ENCODE measurements around the gene ADH1A. TPM values are rescaled to one million over a fixed set of nuclear protein-coding genes. Genes with fewer than 3 reads are reported as not detected.
"Not testable (repeated sequence)": the region's sequence is repeated elsewhere in the genome, so short reads cannot be mapped to it uniquely, and the experiment has no call there.

Gene ADH1A
- not detected in 2 replicates for total RNA-seq (2014; rRNA removed; shearing (Covaris generic))
- polyA plus RNA-seq (2014; cell fraction: nucleus; rRNA removed): not detected in 2 replicates

DNA sequence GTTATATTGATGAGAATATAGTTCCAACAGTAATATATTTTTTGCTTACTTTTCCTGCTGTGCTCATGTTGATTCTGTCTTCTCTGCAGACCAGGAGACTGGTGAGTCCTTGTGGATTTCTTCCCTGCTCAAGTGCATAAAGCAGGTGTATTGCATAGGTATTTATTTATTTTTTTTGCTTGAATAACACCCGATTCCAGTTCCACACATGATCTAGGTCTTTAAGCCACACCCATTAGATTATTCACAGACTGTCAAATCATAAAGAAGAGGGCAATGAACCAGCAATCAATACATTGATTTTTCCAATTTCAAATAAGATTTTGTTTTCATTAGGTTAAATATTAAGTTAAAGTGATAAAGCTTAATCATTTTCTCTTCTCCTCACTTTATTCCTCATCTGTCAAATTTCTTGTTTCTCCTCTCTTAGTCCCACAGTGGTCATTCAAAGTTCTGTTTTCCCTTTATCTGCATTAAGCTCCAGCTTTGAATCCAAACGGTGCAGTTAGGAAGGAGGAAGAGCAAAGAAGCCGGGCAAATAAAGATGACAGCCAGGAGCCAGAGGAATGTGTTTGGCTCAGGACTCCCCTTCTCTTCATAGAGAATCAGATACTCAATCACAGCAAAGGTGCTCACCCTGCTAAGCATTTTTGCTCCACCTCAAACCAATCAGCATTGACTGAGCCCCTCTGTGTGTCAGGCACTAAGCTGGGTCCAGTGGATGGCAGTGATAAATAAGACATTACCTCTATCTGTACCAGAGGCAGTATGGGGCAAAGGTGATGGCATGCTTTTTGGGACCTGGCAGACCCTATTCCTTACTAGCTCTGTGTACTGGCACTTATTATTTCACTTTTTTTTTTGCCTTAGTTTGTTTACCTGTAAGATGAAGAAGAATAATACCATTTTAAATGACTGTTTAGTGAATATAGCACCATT lies at the start of gene ADH1A:
ADH1A (minus strand) TSS at position 138 of the 939 bp plus-strand sequence; CDS start at position 67, 71 bp downstream.
- DNase-seq (ENCODE audit: extremely low read depth, low read depth): no peak

DNA sequence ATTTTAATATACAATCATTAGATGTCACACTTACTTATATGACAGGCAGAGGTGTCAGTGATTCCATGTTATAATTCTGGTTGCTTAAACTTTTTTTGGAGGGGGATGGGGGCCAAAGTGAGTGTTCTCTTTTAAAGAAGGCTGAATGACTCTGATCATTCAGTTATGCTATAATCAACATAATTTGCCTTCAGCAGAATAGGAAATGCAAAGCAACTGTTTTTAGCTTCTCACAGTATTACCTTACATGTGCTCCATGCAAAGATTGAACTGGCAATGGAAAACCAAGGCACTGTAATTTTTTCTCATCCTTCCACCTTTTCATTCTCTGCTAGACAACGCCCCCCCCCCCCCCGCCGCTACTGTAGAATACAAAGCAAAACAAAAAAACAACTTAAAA lies 48.4 kb upstream of the ADH1A start:
- no peak for DNase-seq (ENCODE audit: extremely low read depth, low read depth)

DNA sequence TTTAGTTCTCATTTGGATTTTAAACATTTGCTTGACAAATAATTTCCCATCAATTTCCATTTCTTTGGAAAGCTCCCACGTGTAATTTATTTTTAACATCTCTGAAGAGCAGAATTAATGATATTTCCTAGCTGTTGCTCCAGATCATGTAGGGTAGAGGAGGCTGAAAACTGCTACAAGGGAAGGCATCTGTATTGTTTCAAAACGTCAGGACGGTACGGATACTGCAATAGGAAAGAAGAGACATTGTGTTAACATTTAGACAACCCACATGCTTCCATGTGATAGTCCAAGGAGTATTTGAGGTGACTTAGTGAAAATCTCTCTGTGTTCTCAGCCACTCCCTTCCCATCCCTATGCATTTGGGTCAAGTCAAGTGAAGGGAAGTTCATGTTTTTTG lies 45.8 kb upstream of the ADH1A start:
- no peak for DNase-seq (ENCODE audit: extremely low read depth, low read depth)

DNA sequence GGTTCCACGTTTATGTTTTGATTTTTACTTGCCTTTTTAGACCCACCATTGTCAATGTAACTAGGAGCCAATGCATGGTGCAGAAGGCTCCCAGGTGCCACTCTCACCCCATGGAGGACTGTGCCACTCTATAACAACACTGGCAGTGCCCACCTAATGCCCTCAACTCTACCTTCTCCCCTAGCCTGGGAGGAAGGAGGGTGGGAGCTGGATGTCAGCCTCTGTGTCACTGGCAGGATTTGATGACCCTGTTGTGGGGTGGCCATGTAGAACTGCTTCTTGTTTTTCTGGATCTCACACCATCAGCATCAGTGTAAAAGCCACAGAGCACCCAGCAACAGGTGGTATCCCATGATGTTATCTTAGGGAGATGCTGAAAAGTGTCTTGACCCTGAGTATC lies 44.1 kb upstream of the ADH1A start:
- no peak for DNase-seq (ENCODE audit: extremely low read depth, low read depth)

DNA sequence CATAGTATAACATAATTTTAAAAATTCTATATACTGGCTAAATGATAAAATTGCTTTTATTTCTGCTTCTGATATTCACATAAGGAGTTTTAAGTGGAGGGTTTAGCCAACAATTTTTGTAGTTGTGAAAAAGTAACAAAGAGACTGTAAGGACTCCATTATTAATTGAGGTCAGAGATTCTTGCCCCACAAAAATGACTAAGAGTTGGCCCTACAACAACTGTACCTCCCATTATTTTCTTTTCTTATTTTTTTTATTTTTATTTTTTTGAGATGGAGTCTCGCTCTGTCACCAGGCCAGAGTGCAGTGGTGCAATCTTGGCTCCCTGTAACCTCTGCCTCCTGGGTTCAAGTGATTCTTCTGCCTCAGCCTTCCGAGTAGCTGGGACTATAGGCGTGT lies 39.9 kb upstream of the ADH1A start:
- DNase-seq (ENCODE audit: extremely low read depth, low read depth): no peak

DNA sequence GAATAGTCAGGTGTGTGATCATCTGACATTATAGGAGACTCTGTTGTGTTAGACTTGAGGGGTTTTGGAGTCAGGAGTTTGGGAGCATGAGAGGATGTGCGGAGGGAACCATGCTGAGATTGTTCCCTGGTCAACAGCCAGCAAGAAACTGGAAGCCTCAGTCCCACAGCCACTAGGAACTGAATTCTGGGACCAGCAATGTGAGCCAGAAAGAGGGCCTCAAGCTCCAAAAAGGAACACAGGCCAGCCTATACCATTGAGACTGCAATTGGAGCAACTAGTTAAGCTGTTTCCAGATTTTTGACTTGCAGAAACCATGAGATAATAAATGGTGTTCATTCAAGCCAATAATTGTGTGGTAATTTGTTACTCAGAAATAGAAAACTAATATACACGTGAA lies 39.1 kb upstream of the ADH1A start:
- DNase-seq (ENCODE audit: extremely low read depth, low read depth): no peak

DNA sequence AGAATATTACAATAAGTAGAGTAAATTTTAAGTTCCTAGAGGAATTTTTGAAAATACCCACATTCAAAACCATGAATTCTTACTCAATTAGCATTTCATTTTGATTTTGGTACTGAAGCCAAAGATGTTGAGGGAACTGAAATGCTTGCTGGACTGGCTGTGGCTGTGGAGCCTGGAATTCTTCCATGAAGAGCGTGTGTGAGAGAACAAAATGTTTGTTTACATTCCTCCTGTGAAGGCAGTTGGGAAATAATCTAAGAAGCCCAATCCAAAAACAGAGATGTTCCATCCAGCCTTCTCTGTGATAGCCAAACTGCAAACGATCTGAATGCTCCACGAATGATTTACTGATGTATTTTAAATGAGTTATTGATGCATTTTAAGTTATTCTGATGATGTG lies 34.2 kb upstream of the ADH1A start:
- no peak for DNase-seq (ENCODE audit: extremely low read depth, low read depth)

DNA sequence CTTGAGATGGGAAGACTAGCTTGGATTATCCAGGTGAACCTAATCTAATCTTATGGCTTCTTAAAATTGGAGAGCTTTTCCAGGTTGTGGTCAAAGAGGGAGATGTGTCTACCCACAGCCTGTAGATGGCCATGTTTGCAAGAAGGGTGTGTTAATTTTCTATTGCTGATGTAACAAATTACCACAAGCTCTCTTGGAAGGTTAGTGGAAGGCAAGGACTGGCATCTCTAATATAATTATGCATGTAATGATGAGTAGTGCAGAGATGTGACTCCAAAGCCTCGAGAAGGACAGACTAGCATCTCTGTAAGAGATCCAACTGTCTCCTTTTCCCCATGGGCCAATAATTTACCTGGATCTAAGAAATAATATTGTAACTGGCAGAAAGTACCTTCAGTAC lies 33.6 kb upstream of the ADH1A start:
- no peak for DNase-seq (ENCODE audit: extremely low read depth, low read depth)

DNA sequence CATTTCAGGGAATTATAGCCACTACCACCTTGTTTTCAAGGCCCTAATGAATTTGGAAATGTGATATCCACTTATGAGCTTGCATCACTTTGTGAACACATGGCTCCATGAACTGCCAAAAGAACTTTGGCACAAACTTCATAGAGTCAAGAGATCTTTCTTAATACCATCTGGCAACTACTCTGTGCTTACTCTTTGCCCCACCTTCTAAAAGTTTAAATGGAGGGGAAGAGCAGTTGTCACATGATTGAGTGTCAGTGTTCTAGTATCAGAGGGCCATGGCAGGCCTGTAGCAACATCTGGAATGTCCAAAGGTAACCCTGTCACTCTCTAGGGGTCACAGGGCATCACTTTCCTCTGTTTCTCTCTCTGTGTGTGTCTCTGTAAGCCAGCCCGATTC lies 33.0 kb upstream of the ADH1A start:
- no peak for DNase-seq (ENCODE audit: extremely low read depth, low read depth)

DNA sequence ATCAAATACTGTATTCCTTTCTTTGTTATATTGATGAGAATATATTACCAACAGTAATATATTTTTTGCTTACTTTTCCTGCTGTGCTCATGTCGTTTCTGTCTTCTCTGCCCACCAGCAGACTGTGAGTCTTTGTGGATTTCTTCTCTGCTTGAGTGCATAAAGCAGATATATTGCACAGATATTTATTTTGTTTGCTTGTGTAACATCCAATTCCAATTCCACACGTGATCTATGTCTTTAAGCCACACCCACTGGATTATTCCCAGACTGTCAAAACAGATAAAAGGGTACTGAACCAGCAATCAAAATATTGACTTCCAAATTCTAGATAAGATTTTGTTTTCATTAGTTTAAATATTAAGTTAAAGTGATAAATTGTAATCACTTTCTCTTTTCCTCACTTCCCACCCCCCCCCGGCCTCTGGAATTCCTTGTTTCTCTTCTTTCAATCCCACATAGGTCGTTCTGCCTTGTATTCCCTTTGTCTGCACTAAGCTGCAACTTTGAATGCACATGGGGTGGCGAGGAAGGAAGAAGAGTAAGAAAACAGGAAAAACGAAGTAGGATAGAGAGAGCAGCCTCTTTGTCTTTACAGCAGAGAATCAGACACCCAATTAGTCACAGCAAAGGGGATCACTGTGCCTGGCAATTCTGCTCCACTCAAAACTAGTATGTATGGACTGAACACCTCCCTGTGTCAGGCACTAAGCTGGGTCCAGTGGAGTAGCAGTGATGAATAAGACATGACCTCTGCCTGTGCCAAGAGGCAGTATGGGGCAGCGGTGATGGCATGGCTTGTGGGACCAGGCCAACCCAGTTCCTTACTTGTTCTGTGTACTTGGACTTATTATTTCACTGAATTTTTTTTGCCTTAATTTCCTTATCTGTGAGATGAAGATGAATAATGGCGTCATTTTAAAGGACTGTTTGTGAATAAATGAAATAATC lies 30.7 kb upstream of the ADH1A start, which contains the start of gene ADH1B:
ADH1B (minus strand) TSS at position 161 of the 951 bp plus-strand sequence; CDS start at position 91, 70 bp downstream.
- DNase-seq (ENCODE audit: extremely low read depth, low read depth): no peak

DNA sequence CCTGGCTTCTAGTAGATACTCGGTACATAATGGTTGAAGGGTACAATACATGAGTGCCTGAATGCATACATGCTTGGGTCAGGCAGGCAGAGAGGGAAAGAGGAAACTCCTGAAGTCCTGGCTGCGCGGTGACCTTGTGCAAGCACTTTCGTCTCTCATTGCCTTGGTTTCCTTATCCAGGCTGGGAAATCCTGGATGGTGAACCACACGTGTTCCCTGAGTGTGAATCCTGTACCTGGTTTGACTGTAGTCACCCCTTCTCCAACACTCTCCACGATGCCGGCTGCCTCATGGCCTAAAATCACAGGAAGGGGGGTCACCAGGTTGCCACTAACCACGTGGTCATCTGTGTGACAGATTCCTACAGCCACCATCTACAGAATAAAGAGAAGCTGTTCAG lies 27.0 kb upstream of the ADH1A start:
- DNase-seq (ENCODE audit: extremely low read depth, low read depth): not testable (repeated sequence)

DNA sequence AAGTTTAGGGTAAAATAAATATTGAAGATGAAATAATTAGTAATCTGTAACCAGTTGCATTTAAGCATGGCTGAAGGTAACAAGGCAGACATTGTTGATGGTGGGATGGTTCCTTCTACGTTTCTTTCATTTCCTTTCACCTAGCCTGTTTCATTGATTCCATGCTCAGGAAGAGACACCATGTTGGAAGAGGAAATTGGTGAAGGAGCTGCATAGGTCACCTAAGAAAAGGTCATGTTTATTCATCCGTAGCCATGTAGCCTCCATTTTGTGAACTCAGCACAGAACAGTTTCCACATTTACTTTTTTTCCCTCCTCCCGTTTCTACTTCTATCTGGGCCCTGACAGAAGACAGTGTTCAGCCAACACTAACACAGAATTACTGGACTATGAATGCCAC lies 26.6 kb upstream of the ADH1A start:
- no peak for DNase-seq (ENCODE audit: extremely low read depth, low read depth)

DNA sequence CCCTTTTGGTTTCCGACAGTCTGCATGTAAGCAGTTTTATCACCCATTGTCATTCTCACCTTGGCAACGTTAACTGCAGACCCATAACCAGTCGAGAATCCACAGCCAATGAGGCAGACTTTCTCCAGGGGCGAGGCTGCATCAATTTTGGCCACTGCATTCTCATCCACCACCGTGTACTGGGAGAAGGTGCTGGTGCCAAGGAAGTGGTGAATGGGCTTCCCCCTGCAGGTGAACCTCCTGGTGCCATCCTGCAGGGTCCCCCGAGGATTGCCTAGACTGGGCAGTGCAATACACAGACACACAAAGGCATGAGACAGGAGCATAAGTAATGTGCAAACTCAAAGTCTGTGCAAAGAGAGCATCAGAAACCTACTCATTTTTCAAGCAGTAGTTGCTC lies 25.1 kb upstream of the ADH1A start:
- DNase-seq (ENCODE audit: extremely low read depth, low read depth): no peak

DNA sequence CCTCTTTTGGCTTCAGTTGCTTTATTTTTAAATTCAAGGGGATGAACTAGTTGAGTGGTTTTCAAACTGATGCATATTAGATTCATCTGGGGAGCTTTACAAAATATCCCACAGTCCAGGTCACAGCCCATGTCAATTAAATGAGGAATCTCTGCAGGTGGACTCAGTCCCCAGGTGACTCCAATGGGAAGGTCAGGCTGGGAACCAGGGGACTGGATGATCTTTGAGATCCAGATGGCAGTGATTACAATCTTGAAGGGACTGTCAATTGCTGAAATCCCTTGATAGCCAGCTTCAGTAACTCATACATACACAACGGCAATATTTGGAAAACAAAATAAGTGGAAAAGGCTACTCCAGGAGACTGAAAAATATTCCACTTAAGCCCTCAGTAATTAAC lies 23.4 kb upstream of the ADH1A start:
- DNase-seq (ENCODE audit: extremely low read depth, low read depth): no peak

DNA sequence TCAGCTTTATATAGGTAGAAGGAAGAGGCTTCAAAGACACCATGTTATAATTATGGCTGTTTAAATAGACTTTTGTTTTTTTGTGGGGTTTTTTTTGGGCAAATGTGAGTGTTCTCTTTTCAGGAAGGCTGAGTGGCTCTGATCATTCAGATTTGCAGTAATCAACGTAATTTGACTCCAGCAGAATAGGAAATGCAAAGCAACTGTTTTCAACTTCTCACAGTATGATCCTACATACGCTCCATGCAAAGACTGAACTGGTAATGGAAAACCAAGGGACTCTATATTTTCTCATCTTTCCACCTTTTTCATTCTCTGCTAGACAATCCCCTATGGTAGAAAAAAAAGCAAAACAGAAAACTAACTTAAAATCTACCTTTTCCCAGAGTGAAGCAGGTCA lies 19.6 kb upstream of the ADH1A start:
- no peak for DNase-seq (ENCODE audit: extremely low read depth, low read depth)

DNA sequence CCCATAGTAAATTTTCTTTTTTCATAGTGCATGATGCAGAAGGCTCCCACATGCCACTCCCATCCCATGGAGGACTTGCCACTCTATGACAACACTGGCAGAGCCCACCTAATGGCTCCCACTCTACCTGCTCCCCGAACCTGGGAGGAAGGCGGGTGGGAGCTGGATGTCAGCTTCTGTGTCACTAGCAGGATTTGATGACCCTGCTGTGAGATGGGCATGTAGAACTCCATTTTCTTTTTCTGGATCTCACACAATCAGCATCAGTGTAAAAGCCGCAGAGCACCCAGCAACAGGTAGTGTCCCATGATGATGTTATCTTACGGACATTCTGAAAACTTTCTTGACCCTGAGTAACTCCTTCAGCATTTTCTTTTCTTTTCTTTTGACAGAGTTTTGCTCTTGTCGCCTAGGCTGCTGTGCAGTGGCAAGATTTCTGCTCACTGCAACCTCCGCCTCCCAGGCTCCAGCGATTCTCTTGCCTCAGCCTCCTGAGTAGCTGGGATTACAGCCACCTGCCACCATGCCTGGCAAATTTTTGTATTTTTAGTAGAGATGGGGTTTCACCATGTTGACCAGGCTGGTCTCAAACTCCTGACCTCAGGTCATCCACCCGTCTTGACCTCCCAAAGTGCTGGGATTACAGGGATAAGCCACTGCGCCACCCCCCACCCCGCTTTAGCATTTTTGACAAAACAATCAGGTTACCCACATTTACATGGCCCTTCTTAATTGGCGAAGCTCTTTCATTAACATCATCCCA lies 15.0 kb upstream of the ADH1A start:
- no peak for DNase-seq (ENCODE audit: extremely low read depth, low read depth)

DNA sequence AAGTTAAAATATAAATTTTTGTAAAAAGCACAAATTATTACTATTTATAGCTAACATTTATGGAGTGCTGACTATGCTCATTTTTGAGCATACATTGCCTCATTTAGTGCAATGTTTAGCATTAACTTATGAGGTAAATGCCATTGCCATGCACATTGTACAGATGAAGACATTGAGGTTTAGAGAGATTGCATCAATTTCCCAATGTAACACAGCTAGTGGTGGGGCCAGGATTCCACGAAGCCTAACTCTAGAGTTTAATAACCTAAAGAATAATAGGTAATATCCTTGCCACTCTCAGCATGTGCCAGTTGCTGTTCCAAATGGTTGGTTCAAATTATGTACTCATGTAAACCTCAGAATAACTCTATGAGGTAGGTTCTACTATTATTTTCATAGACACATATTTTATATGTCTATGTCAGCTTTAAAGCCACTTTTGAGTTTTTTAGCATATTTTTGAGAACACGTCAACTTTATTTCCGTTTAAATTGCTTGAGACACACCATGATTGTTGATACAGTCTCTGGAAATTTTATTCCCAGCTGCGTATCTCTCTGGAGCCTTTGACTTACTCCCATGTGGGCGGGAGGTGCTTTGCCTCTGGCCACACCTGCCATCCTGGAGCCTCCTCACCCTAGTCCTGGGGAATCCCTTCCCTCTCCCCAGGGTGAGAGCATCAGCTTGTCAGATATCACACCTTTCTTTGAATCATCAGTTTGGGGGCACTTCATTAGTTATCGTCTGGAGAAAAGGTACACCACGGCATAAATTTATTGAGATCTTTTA lies 10.8 kb upstream of the ADH1A start:
- no peak for DNase-seq (ENCODE audit: extremely low read depth, low read depth)

DNA sequence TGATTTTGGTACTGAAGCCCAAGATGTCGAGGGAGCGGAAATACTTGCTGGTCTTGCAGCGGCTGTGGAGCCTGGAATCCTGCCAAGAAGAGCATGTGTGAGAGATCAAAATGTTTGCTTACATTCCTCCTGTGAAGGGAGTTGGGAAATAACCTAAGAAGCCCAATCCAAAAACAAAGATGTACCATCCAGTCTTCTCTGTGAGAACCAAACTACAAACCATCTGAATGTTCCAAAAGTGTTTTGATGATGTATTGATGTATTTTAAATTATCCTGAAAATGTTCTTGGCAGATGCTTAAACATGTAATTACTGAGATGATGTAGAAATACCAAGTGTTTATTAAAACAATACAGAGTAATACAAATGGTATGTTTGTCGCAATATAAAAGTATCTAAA lies 10.1 kb upstream of the ADH1A start:
- DNase-seq (ENCODE audit: extremely low read depth, low read depth): no peak

DNA sequence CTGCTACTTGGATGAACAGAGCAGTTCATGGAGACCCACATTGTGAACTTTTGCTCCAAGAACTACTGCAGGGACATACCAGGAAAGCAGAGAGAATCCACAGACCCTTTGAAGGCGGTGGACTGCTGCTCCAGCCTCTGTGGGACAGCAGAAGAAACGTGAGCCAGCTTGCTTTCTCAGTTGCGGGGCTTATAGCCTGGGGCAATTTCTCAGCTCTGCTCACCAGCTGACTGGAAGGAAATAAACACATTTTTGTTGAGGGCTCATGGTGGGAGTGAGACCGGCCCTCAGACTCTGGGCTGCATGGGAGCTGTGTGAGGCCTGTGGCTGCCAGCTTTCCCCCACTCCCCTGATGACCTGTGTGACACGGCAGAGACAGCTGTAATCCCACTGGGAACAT lies 2.6 kb upstream of the ADH1A start:
- DNase-seq (ENCODE audit: extremely low read depth, low read depth): no peak

DNA sequence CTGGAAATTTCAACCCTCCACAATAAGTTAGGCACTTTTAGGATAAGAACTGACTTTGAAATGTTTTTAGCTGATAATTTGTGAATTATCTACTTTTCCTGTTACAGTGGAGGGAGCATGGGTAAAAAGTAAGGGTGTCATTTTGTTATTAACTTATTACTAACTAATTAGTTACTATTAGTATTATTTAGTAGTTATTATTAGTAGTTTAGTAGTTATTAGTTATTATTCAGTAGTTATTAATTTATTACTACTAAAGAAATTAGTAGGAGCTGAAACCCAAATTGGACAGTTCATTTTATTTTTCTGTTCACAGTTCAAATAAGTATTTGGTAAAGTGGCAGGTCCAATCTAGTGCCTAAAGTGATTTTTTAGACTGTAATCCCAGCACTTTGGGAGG lies 5.4 kb downstream of the ADH1A start:
- no peak for DNase-seq (ENCODE audit: extremely low read depth, low read depth)

Measured in NCI-H460 (cell line).